Left renal cortex interstitium (tissue), 4 donors: ENCODE measurements around the gene SLC34A1. TPM values are rescaled to one million over a fixed set of nuclear protein-coding genes. Genes with fewer than 3 reads are reported as not detected.
A peak's percentile ranks its signal among the peaks of the same experiment; 100 is the strongest.
"Not testable (repeated sequence)": the region's sequence is repeated elsewhere in the genome, so short reads cannot be mapped to it uniquely, and the experiment has no call there.

Source experiments
- DNase-seq, 4 donors: peaks; one replicate each; pipeline ENCODE4 v3.0.0-alpha.2; 2013; ENCODE audit warnings: low read depth in 4 of 4, low spot score in 2 of 4, missing footprints in 1 of 4
- polyA plus RNA-seq, 4 donors: library from polyadenylated mRNA; unstranded; fragments of 120-200 nt; gene quantifications; one replicate each; pipeline ENCODE4 v1.2.1, GENCODE V29; 2013; ENCODE audit not compliant: insufficient read length in 4 of 4

The SLC34A1 gene, protein sequence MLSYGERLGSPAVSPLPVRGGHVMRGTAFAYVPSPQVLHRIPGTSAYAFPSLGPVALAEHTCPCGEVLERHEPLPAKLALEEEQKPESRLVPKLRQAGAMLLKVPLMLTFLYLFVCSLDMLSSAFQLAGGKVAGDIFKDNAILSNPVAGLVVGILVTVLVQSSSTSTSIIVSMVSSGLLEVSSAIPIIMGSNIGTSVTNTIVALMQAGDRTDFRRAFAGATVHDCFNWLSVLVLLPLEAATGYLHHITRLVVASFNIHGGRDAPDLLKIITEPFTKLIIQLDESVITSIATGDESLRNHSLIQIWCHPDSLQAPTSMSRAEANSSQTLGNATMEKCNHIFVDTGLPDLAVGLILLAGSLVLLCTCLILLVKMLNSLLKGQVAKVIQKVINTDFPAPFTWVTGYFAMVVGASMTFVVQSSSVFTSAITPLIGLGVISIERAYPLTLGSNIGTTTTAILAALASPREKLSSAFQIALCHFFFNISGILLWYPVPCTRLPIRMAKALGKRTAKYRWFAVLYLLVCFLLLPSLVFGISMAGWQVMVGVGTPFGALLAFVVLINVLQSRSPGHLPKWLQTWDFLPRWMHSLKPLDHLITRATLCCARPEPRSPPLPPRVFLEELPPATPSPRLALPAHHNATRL
- polyA plus RNA-seq, result 100 to 1,000 TPM; 115 to 254 (median 179) TPM

DNA sequence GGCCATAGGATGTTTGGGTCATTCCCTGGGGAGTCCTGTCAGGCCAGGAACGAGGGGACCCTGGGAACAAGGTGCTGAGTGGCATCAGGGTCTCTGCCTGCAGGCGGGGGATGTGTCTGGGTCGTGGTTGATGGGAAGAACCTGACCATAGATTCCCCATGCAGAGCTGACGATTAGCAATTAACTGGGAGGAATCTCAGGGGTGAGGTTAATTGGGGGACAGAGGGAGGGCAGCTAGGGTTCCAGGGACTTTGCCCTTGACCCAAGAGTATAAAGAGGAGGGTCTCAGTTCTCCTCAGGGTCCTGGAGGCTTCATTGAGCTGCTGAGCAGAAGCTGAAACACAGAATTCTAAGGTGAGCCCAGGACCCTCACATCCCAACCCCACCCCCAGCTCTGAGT is at the start of gene SLC34A1:
Gene SLC34A1 (plus strand): TSS at position 301 of the 400 bp plus-strand sequence. CDS start 1,308 bp downstream, outside the sequence.
- DNase-seq, result no peak

DNA sequence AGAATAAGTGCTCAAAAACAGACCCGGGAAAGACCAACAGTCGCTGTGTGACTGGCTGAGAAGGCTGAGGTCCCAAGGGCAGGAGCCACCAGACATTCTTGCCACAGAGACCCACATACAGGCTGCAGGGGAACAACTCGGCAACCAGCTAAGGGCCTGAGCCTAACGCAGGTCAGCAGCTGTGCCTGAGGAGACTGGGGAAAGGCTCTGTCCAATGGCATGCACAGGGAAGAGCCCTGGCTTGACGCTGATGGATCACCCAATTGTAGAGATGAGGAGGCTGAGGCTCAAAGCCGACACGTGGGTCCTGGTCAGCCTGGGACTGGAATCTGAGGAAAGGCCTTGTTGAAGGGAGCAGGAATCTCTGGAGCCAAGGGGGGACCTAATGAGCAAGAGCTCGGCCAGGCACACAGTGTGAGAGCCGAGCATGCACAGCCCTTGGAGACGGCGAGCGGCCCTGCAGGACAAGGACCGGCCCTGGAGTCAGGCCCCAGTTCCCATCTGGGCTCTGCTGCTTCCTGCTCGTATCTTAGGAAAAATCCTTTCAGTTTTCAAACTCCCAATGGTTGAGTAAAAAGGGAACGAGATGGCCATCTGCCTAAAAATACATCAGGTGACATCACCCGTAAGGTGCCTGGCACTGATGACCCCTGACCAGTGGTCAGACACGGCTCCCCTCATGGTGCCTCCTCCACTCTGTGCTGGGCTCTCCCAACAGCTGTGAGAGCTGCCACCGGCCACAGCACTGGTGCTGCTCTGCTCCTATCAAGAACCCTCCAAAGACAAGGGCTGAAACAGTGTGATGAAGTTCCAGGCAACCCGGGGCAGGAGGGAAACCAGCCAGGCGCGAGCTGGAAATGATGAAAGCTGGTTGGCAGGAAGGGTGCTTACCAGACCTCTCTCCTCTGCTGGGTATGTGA is 49.2 kb upstream of the SLC34A1 start:
- DNase-seq, result no peak

DNA sequence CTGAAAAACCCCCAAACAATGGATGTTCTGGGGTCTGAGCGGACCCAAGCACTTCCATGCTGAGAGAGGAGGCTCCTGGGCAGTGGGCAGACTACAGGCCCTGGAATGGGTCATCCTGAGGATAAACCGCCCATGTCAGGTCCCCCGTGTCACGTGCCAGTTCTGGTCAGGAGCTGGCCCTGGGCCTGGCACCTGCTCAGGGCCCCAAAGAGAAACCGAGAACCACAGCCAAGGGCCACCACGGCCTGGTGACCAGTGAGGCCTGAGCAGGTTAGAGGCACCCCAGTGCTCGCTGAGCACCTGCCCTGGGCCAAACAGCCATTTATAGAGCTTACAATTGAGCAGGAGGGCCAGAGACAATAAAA is 48.6 kb upstream of the SLC34A1 start:
- DNase-seq, result no peak

DNA sequence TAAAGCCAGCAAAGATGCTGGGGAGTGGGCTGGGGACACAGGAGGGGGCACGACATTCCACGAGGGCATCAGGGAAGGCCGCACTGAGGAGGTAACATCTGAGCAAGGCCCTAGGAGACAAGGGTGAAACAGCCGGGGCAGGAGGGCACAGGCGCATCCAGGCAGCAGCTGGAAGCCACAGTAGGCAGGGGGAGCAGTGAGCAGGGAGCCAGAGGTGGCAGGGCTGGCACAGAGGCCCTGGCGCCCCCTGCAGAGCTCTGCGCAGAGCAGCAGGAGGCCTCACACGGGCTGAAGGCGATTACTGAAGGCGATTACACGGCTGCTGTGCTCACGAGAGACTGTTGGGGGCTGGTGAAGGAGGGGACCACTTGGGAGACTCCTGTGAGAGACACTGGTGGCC is 48.1 kb upstream of the SLC34A1 start:
- DNase-seq, result no peak

DNA sequence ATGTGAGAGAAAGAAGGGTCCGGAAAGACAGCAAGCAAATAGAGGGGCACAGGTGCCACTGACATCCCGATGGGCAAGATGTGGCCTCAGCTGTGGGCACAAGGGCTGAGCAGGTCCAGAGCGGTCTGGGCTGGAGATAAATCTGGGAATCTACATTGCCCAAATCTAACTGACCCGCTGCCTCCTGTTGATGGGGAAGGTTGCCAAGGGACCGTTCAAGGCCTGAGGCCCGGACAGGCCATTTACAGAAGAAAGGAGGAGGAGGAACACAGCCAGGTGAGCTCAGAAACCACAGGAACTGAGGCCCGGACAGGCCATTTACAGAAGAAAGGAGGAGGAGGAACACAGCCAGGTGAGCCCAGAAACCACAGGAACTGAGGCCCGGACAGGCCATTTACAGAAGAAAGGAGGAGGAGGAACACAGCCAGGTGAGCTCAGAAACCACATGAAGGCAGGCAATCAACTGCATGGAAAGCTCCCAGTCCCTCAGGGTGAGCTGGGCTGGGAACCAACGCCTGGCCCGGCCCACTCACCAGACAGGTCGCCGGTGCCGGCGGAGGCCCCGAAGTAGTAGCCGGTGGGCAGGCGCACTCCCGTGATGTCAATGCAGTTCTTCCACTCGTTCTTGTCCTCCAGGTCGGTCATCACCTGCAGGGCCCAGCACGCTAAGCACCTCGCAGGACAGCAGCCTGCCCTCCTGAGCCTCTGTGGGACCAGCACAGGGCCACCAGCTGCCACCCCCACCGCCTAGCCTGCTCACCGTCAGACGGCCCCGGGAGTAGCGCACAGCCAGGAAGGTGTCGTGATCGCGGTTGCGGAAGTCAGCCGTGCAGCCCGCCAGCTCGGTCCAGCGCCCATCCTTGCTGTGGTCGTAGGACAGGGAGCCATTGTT is 47.4 kb upstream of the SLC34A1 start:
- no peak for DNase-seq

DNA sequence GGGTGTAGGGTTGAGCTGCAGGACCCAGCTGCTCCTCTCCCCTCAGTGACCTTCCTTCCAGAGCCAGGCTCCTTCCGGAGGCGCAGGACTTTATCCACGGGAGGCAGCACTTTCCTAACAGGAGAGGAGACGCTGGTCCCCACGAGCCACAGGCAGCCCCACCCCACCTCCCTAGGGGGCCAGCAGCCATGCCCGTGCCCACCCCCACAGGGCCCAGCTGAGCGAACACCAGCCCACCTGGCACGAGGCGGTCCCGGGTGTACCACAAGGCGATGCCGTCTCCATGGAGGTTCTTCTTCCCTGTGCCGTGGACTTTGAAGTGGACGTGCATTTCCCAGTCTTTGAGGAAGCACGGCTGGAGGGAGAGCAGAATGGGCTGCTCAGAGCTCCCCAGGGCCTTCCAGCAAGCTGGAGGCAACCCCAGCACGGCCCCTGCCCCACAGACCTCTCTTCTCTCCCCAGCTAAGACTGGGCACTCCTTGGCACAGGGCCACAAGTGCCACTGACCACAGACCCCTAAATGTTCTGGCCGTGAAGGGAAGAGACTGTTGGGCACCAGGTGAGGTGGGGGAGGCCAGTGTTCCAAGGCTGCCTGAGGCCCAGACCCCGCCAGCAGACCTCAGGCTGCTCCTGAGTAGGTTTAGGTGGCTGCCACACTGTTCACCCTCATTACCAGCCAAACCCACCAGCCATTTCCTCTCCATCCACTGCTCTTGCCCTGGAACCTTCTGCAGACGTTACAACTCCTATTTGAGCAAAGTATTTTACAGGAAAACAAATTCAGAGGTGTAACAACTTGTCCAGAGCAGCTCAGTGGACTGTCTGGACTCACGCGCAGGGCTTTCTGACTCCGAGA is 45.8 kb upstream of the SLC34A1 start:
- no peak for DNase-seq

DNA sequence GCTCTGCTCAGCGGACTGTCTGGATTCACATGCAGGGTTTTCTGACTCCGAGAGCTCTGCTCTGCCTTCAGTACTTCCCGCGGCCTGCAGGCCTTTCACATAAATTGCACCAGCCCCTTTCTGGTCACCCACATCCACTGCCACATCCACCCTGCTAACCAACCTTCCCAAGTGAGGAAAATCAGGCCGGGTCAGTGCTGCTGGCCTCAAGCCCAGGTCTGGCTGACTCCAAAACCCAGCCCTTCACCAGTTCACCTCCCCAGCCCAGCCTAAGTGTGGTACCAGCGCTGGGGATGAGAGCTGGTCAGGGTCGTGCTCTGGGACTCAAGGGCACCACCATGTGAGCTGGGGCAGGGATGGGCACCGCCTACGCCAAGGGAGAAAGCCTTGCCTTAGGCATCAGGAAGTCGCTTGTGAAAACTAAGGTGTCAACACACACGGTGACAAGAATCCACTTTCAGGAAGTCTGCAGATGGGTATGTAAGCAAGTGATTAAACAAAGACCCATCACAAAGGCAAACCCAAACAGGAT is 45.1 kb upstream of the SLC34A1 start:
- no peak for DNase-seq

DNA sequence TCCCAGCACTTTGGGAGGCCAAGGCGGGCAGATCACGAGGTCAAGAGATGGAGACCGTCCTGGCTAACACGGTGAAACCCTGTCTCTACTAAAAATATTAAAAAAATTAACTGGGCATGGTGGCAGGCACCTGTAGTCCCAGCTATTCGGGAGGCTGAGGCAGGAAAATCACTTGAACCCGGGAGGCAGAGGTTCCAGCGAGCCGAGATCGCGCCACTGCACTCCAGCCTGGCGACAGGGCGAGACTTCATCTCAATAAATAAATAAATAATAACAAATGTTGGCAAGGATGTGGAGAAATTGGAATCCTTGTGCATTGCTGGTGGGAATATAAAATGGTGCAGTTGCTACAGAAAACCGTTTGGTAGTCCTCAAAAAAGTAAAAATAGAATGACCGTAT is 41.2 kb upstream of the SLC34A1 start:
- DNase-seq, result not testable (repeated sequence)

DNA sequence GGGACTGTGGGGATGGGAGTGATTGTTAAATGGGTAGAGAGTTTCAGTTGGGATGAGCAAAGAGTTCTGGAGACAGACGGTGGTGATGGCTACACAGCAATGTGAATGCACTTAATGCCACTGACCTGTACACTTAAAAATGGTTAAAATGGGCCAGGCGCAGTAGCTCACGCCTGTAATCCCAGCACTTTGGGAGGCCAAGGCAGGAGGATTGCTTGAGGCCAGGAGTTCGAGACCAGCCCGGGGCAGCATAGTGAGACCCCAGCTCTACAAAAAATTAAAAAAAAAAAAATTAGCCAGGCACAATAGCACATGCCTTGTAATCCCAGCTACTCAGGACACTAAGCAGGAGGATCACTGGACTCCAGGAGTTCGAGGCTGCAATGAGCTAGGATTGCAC is 40.5 kb upstream of the SLC34A1 start:
- DNase-seq, result no peak

DNA sequence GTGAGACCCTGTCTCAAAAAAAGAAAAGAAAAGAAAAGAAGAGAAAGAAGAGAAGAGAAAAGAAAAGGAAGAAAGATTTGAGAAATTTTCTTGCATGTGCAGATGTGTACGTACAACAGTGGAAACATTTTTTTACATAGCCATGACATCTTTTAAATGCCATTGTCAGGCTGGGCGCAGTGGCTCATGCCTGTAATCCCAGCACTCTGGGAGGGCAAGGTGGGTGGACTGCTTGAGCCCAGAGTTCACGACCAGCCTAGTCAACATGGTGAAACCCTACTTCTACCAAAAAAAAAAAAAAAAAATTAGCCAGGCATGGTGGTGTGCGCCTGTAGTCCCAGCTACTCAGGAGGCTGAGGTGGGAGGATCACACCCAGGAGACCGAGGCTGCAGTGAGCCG is 39.3 kb upstream of the SLC34A1 start:
- DNase-seq, result no peak

DNA sequence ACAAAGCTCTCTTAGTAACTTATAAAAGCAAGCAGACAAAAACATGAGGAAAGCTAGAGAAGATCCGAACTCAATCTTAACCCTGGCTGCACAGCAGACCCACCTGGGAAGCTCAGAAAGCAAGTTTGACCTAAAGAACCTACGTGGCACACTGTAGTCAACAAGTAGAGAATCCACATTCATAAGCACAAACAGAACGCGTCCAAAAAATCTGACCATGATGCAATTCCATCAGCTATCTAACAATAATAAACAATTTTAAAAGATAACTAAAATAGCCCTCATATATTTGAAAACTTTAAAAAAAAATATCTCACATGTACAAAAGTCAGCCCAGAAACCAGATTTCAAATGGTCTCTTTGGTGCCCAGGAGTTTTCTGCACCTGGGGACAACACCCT is 37.4 kb upstream of the SLC34A1 start:
- DNase-seq, result no peak

DNA sequence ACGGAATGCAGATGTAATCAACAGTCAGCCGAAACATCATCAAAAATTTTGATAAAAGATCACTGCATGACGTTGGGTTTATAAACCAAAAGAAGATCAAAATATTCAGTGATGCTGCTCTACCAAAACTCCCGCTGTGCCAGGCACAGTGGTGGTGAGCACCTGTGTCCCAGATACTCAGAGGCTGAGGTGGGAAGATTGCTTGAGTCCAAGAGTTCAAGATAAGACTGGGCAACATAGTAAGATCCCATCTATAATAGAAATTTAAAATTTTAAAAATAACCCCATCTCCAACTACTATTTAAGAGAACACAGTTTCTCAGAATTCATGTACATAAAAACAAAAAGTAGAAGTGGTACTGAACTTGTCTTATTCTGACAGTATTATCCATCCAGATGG is 36.5 kb upstream of the SLC34A1 start:
- no peak for DNase-seq

DNA sequence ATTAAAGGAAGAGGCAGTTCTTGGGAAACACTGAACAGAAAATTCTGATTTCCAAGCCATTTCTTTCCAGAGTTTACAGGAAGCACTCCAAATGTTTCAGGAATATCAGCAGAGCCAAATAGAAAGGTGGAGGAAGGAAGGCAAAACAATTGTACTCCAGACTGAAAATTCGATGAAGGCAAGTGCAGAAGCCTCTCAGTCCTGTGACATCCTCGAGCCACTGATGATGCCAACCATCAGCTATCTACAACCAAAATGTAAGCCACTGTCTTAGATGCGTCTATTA is 34.9 kb upstream of the SLC34A1 start:
- DNase-seq, result no peak

DNA sequence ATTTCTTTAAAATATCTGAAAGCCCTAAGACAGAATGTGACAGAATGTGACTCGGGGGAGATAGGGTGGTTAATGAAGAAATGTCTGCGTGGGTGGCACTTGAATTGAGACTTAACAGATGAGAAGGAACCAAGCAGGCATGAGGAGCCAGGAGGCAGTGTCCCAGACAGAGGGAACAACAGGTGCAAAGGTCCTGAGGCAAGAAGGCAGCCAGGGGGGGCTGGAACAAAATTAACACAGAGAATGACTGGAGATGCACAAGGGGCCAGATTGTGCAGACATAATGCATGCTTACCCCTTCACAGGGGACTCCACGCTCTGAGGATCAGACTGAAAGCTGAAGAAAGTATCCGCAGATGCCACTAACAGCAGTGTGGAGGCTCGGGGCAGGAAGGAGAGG is 34.5 kb upstream of the SLC34A1 start:
- DNase-seq, result no peak

DNA sequence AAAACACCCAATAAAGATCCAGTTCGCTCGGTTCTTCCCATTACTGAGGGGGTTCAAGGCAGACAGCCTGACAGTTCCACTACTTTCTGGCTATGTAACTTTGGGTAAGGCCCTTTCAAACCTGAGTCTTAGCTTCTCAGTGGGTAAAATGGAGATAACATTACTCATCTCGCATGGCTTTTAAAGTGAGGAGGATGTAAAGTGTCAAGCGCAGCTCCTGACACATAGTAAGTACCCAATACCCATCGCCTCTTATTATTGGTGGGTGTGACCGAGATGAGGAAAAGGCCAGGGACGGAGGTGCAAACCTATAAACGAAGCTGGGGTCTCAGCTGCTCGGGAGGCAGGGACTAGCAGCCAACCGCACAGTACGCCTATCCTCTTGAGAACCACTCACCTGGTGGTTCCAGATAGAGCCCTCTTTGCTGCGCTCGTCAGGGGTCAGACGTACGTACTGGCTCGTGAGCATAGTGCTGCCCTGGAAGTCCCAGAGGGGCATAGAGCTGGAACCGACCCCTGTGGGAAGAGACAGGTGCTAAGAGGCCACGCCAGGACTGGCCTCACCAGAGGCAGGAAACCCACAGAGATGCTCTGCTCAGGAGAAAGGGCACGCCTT is 33.4 kb upstream of the SLC34A1 start:
- DNase-seq, result no peak

DNA sequence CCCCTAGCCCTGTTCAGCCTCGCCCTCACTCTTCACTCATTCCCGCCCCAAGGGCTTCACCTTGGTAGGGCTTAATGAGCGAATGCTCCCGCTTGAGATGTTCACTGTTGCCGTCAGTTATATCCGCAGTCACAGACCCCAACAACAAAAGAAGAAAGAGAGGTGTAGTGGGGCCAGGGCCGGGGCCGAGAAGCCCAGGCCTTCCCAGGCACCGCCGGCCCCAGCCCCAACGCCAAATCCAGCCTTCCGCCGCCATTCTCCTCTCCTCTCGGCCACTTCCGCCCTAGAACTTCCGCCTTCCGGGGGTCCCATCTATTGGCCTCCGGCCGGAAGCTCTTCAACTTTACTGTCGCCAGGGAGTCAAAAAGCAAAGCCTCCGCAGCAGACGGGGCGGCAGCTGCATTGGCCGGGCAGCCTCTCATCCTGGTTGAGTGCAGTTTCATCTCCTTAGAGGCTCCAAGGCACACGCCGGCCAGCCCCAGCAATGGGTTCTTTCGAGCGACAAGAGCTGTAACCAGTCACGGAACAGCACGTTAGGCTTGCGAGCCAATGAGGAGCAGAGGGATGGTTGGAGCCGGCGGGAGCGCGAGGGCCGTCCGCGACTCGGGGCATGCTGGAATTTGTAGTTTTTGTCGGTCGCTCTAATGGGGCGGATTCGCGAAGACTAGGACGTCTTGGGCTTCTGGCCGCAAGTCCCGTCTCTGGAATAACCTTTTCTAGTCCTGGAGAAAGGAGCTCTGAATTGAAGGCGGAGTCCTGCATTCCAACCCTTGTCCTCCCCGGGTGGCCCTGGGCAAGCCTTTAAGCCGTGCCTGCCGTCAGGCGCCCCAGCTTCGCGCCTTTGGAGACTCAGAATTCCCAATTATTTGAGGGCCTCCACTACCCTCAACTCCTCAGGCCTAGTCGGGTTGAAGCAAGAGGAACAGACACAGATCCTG is 32.6 kb upstream of the SLC34A1 start, which contains the start of gene LMAN2:
Gene LMAN2 (minus strand): TSS at position 277 of the 938 bp plus-strand sequence. CDS start 21 bp downstream, at position 256.
- peak; percentile 88 to 97 (median 94) for DNase-seq

DNA sequence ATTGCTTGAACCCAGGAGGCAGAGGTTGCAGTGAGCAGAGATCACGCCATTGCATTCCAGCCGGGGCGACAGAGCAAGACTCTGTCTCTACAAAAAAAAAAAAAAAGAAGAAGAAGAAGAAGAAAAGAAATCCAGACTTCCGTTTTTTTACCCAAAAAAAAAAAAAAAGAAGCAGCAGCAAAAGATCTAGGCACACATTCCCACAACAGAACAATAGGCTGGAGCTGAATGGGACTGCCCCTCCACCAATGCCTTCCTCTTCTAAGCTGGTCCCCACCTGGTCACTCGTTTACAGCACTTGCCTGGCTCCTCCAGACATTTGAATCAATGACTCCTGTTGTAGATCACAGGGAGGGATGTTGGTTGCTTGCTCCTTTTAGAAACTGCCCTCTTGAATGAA is 31.1 kb upstream of the SLC34A1 start:
- DNase-seq, result no peak

DNA sequence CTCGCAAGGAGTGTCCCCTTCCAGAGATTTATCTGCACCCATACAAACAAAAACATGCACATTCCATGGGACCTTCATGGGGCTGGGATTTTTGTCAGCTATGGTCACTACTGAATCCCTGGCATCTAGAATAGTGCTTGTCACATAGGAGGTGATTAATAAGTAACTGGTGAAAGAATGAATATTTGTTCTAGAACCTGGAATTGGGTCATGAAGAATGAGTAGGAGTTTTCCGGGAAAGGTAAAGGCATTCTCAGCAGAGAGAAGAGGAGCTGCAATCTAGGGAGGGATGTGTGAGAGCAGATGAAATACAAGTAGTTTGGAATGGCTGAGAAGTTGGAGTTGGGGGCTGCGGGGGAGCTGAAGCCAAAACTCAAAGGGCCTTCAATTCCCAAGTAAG is 30.0 kb upstream of the SLC34A1 start:
- no peak for DNase-seq
